ENCODE results near the gene NR2F1.

GRCh38 chr5:93620487-93621326, 37.7 kb downstream of the NR2F1 start:
- TF ChIP-seq POLR2A (IDR thresholded peaks at IDR 0.05) (no peak), CTCF (IDR thresholded peaks at IDR 0.05) (no peak)
